OCI-LY3 (cell line): Measurements from ENCODE around the gene ARHGAP30.

Experiments used
- EZH2phosphoT487 ChIP-seq: fragments of 200-600 bp; shearing (Covaris generic); IDR thresholded peaks from 2 replicates; pipeline ENCODE4 v1.6.1; 2018; ENCODE audit warnings: antibody characterized with exemption, mixed run types, low read depth
- TF ChIP-seq, protein P1 (sequence below): fragments of 200-600, 300-600 bp; sonication (generic); IDR thresholded peaks from 2 replicates; pipeline ENCODE4 v1.5.1; 2014; ENCODE audit warnings: antibody characterized with exemption, low read length, low read depth

DNA sequence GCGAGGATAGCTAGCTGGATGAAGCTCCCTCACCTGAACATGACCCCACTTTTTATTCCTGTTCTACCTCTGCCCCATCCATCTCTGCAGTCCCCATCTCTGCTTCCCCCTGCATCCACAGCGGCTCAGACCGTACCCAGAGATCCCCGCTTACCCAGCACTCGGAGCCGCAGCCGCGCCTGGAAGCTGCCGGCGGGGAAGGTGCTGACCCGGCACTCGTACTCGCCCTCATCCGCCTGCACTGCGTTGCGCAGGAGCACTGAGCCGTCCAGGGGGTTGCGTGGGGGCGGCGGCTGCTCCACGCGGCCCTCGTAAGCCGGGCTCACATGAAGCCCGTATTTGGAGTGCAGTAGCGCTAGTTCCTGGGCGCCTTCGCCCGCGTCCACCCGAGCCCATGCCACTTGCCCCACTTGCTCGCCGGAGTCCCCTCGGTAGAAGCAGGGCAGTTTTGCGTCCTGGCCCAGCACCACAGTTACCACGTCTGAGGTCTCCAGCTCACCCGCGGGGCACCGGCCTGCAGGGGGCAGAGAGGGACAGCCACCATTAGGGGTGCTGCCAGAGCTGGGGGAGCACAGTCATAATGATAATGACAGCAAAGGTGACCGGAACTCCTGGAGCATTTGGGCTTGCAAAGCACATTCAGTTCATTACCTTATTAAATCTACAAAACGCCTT is 9.9 kb upstream of the ARHGAP30 start:
- TF ChIP-seq, protein P1, sequence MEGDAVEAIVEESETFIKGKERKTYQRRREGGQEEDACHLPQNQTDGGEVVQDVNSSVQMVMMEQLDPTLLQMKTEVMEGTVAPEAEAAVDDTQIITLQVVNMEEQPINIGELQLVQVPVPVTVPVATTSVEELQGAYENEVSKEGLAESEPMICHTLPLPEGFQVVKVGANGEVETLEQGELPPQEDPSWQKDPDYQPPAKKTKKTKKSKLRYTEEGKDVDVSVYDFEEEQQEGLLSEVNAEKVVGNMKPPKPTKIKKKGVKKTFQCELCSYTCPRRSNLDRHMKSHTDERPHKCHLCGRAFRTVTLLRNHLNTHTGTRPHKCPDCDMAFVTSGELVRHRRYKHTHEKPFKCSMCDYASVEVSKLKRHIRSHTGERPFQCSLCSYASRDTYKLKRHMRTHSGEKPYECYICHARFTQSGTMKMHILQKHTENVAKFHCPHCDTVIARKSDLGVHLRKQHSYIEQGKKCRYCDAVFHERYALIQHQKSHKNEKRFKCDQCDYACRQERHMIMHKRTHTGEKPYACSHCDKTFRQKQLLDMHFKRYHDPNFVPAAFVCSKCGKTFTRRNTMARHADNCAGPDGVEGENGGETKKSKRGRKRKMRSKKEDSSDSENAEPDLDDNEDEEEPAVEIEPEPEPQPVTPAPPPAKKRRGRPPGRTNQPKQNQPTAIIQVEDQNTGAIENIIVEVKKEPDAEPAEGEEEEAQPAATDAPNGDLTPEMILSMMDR, result no peak; the same call in 1 of the 2 replicates
- no peak for TF ChIP-seq EZH2phosphoT487
